Gastroesophageal sphincter (tissue), 4 donors: ENCODE results near the gene OLIG1. TPM values are rescaled to one million over a fixed set of nuclear protein-coding genes. Genes with fewer than 3 reads are reported as not detected.

Experiments
- ATAC-seq: fragments of 150-250 bp; one replicate; pipeline ENCODE4 v1.9.1; 2016; ENCODE audit warnings: mild to moderate bottlenecking, moderate library complexity
- H3K27ac ChIP-seq, 4 donors: fragments of 200-600 bp; sonication (generic) in 3 of 4; 1 replicate in 3 of 4; 2 replicates in 1 of 4; pipeline ENCODE4 v1.5.1; 2016 to 2019
- H3K27me3 ChIP-seq: fragments of 200-600 bp; sonication (generic); one replicate; pipeline ENCODE4 v1.5.1; 2019
- H3K36me3 ChIP-seq, 2 donors: fragments of 200-600 bp; sonication (generic); one replicate each; pipeline ENCODE4 v1.5.1; 2019; ENCODE audit warnings: control low read depth in 1 of 2
- H3K4me1 ChIP-seq, 3 donors: fragments of 200-600 bp; sonication (generic); 1 replicate in 2 of 3; 2 replicates in 1 of 3; pipeline ENCODE4 v1.5.1; 2016 to 2019; ENCODE audit warnings: control low read depth in 2 of 3
- H3K4me3 ChIP-seq, 2 donors: fragments of 200-600 bp; sonication (generic); one replicate each; pipeline ENCODE4 v1.5.1; 2019; ENCODE audit warnings: mild to moderate bottlenecking in 1 of 2, moderate library complexity in 1 of 2
- H3K9me3 ChIP-seq, 3 donors: fragments of 200-600 bp; sonication (generic); one replicate each; pipeline ENCODE4 v1.5.1; 2017 to 2019; ENCODE audit warnings: control low read depth in 2 of 3
- CTCF ChIP-seq, 4 experiments: fragments of 200-600 bp in 2 of 4; fragments of 450-650 bp in 2 of 4; sonication (generic) in 1 of 4; IDR thresholded peaks; one replicate each; pipeline ENCODE4 v1.5.1; 2017 to 2019; ENCODE audit warnings: antibody characterized with exemption in 4 of 4, mild to moderate bottlenecking in 2 of 4, moderate library complexity in 2 of 4
- EP300 ChIP-seq: sonication (generic); formaldehyde crosslinking; IDR thresholded peaks from one replicate; pipeline ENCODE4 v1.6.1; 2017; ENCODE audit warnings: antibody characterized with exemption, mild to moderate bottlenecking
- POLR2A ChIP-seq, 2 donors: fragments of 450-650 bp; IDR thresholded peaks; one replicate each; pipeline ENCODE4 v1.6.1; 2017; ENCODE audit warnings: antibody characterized with exemption in 2 of 2, mild to moderate bottlenecking in 2 of 2, moderate library complexity in 1 of 2
- POLR2AphosphoS5 ChIP-seq: sonication (generic); formaldehyde crosslinking; IDR thresholded peaks from one replicate; pipeline ENCODE4 v1.6.1; 2017; ENCODE audit warnings: antibody characterized with exemption
- WGBS, 2 donors: methylation state at CpG; one replicate each; pipeline ENCODE4 v1.1.5; 2018; ENCODE audit warnings: low coverage in 1 of 2; 5-methylcytosine and 5-hydroxymethylcytosine counted together
- total RNA-seq, 4 donors: library from RNA; depleted of rRNA; stranded (reverse); fragments of >200 nt; gene quantifications; one replicate each; pipeline ENCODE4 v1.1.0, GENCODE V29; 2016

Gene OLIG1
- total RNA-seq, 4 donors from 2014 or later, result not detected

DNA sequence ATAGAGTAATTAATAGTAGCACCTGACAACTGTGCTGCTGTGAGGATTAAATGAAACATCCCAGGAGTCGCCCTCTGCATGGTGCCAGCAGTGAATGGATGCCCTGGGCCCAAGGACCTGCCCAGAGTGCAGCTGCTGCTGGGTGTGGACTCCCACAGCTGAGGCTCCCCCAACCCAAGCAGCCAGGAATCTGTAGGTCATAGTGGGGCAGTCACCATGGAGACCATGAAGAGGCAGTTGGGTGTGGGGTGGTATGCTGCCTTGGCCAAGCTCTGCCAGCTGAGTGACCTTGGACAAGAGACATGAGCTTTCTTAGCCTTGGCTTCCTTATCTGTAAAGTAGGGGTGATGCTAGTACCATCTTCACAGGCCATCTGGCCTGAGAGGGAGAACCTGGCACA lies 34.8 kb upstream of the OLIG1 start:
- no peak overlapping the region for H3K27ac ChIP-seq
- no peaks in the 10 kb centered on the region for H3K36me3 ChIP-seq
- TF ChIP-seq EP300 (no peak), CTCF (IDR thresholded peaks at IDR 0.05) (no peak), POLR2A (IDR thresholded peaks at IDR 0.05) (no peak)
- no peak overlapping the region for H3K4me3 ChIP-seq
- peaks cover 91% of the 10 kb centered on the region for H3K27me3 ChIP-seq
- ATAC-seq, result no peak
- no CpG with 5 or more reads among the region's 1 CpG for WGBS, 2 donors
- peaks cover 0 to 7% (median 0%) of the 10 kb centered on the region in 3 donors for H3K4me1 ChIP-seq
- no peaks in the 10 kb centered on the region for H3K9me3 ChIP-seq

DNA sequence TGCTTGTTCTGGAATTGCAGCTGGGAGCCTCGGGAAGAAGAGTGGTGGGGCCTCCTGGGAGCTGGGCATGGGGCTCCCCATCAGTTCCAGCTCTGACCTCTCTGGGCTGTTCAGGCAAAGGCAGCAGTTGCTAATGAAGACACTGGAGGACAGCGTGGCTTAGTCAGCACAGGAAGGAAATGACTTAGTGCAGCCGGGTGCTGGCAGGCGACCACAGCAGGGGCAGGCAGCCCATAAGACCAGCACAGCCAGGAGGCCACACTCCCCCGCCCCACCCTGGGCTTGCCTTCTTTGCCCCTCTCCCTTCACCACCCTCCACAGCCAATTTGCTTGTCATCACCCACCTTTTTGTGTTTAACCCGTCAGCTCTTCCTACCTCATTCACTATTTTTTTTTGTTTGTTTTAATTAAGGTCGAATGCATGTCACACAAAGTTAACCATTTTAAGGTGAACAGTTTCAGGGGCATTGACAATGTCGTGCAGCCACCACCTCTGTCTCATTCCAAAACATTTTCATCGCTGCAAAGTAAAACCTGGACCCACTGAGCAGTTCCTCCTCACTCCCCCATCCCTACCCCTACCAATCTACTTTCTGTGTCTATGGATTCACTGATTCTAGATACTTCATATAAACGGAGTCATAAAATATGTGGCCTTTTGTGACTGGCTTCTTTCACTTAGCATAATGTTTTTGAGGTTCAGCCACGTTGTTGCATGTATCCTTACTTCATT lies 33.3 kb upstream of the OLIG1 start:
- no peak for ATAC-seq
- H3K27me3 ChIP-seq, result peaks cover 88% of the 10 kb centered on the region
- WGBS, 2 donors, result 22 to 30% methylated on average over 7 to 9 of the region's 11 CpGs

DNA sequence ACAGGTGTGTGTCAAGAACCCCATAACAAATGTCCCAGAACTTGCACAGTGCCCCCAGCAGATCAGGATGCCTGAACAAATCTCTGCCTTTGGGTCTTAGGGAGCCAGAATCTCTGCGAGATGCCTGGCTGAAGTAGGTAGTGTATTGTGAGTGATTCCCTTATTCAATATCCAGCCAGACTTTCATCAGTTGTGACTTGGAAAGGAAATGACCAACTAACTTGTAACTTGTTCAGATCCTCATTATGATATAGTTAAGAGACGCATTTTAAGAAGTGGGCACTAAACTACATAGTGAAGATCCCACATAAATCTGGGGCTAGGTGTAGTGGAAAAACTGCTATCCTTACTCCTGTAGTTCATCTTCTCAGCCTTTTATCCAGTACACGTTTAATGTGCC lies 32.4 kb upstream of the OLIG1 start:
- Histone ChIP-seq H3K27ac (no peak overlapping the region), H3K27me3 (peaks cover 88% of the 10 kb centered on the region)
- WGBS, 2 donors, result 71 to 90% methylated on average over 2 of the region's 3 CpGs

More for the DNA sequence above, 33.3 kb upstream of the OLIG1 start:
- no peaks in the 10 kb centered on the region for H3K36me3 ChIP-seq
- H3K4me1 ChIP-seq, result peaks cover 0 to 7% (median 0%) of the 10 kb centered on the region in 3 donors
- H3K4me3 ChIP-seq, result no peak overlapping the region
- no peak overlapping the region for H3K27ac ChIP-seq
- TF ChIP-seq POLR2AphosphoS5 (no peak), POLR2A (IDR thresholded peaks at IDR 0.05) (no peak), EP300 (no peak)
- H3K9me3 ChIP-seq, result no peaks in the 10 kb centered on the region

DNA sequence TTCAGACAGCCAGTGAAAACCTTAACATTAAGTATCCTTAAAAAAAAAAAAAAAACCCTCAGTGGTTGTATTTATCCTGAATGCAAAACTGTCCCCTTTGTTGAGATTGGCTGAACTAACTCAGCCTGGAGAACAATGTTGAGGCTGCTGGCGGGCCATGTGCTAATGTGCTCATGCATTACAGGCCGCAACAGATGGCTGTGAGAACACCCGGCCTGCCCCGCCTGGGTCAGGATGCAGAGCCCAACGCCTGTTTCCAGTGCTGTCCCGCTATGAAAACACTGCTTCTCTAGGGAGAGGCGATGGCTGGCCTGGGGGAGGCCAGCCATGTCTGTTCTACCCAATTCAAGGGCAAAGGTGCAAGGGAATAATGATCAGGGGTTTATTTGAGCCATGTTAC lies 30.4 kb upstream of the OLIG1 start:
- WGBS, 2 donors, result 62 to 87% methylated on average over 2 to 6 of the region's 7 CpGs
- peaks cover 87% of the 10 kb centered on the region for H3K27me3 ChIP-seq

More for the DNA sequence above, 32.4 kb upstream of the OLIG1 start:
- H3K4me1 ChIP-seq, result peaks cover 0 to 7% (median 0%) of the 10 kb centered on the region in 3 donors
- no peak for TF ChIP-seq POLR2AphosphoS5
- H3K4me3 ChIP-seq, result no peak overlapping the region
- no peak for ATAC-seq
- H3K36me3 ChIP-seq, result no peaks in the 10 kb centered on the region
- H3K9me3 ChIP-seq, result no peaks in the 10 kb centered on the region

GRCh38 chr21:33040215-33040614 lies 29.7 kb upstream of the OLIG1 start:
- Histone ChIP-seq H3K4me1 (no peaks in the 10 kb centered on the region), H3K9me3 (no peaks in the 10 kb centered on the region), H3K27ac (no peak overlapping the region), H3K4me3 (no peak overlapping the region), H3K27me3 (peaks cover 87% of the 10 kb centered on the region), H3K36me3 (no peaks in the 10 kb centered on the region)
- WGBS, 2 donors, result 79 to 95% methylated on average over 3 of the region's 3 CpGs
- ATAC-seq, result no peak
- no peak for TF ChIP-seq CTCF (IDR thresholded peaks at IDR 0.05)
- no peak for TF ChIP-seq EP300
- TF ChIP-seq POLR2A (IDR thresholded peaks at IDR 0.05), result no peak
- no peak for TF ChIP-seq POLR2AphosphoS5

More for the DNA sequence above, 30.4 kb upstream of the OLIG1 start:
- H3K27ac ChIP-seq, result no peak overlapping the region
- no peaks in the 10 kb centered on the region for H3K9me3 ChIP-seq
- no peak for ATAC-seq
- no peak overlapping the region for H3K4me3 ChIP-seq
- no peaks in the 10 kb centered on the region for H3K4me1 ChIP-seq
- no peak for TF ChIP-seq POLR2AphosphoS5
- H3K36me3 ChIP-seq, result no peaks in the 10 kb centered on the region

DNA sequence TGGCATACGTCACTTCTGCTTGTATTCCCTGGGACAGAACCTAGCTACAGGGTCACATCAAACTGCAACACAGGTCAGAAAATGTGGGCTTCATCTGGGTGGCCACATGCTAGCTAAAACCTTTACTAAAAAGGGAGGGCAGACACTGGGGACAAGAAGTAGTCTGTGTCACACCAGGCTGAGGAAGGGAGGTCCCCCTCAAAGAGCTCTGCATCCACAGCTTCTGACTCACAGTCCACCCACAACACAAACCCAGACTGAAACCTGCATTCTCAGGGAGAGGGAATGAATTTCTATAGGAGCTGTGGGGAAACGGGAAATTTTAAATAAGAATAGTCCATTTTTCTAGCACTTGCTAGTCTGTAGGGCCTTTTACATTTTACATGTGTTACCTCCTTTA lies 28.0 kb upstream of the OLIG1 start:
- no peak overlapping the region for H3K27ac ChIP-seq
- no peaks in the 10 kb centered on the region for H3K9me3 ChIP-seq
- no peaks in the 10 kb centered on the region for H3K36me3 ChIP-seq
- H3K4me3 ChIP-seq, result no peak overlapping the region
- 36 to 75% methylated on average over 1 to 2 of the region's 2 CpGs for WGBS, 2 donors
- peaks cover 87% of the 10 kb centered on the region for H3K27me3 ChIP-seq
- no peak for ATAC-seq
- TF ChIP-seq CTCF (IDR thresholded peaks at IDR 0.05) (no peak), POLR2AphosphoS5 (no peak), EP300 (no peak), POLR2A (IDR thresholded peaks at IDR 0.05) (no peak)
- H3K4me1 ChIP-seq, result no peaks in the 10 kb centered on the region
